ENCODE data around the gene SRCIN1. TPM values are rescaled to one million over a fixed set of nuclear protein-coding genes. Genes with fewer than 3 reads are reported as not detected.
A peak's percentile ranks its signal among the peaks of the same experiment; 100 is the strongest.

SRCIN1 gene
- total RNA-seq, 1 experiment from 2014 or later: 6.9 TPM

GRCh38 chr17:38544839-38545209 is 60.9 kb downstream of the SRCIN1 start:
- H3K4me2 ChIP-seq (ENCODE audit: insufficient read depth, insufficient read length, low read length): no peak overlapping the region
- H3K79me2 ChIP-seq (ENCODE audit: insufficient read depth, low read length): no peaks in the 10 kb centered on the region
- no CpG with 5 or more reads among the region's 7 CpGs for WGBS (ENCODE audit: extremely low coverage, insufficient read length, low lambda C conversion rate)
- no peak overlapping the region for H2BK120ac ChIP-seq (ENCODE audit: low read depth, low read length, poor library complexity, severe bottlenecking)
- no peaks in the 10 kb centered on the region for H3K4me1 ChIP-seq (ENCODE audit: insufficient read depth, low read length)
- Mint-ChIP-seq H3K27ac (no peak overlapping the region), H3K9me3 (no peaks in the 10 kb centered on the region), H3K27me3 (ENCODE audit: low read depth) (peaks cover 9% of the 10 kb centered on the region), H3K36me3 (ENCODE audit: insufficient read depth in 1 of 3, low read depth in 3 of 3) (no peaks in the 10 kb centered on the region; a peak in 2 of 7 replicates), H3K4me1 (peaks cover 20 to 40% of the 10 kb centered on the region in 2 experiments), H3K4me3 (no peak overlapping the region)
- no peak overlapping the region for H3K9ac ChIP-seq (ENCODE audit: extremely low read depth, insufficient read length, low read length)
- no peaks in the 10 kb centered on the region for H3K79me1 ChIP-seq (ENCODE audit: insufficient read depth, low read depth, low read length, poor library complexity, severe bottlenecking)
- peak; percentile 44; the same call in 2 of the 3 replicates for TF ChIP-seq CTCF (conservative IDR thresholded peaks at IDR 0.05)
- H3K27me3 ChIP-seq (ENCODE audit: insufficient read depth, low read length): no peaks in the 10 kb centered on the region
- H4K20me1 ChIP-seq (ENCODE audit: control insufficient read depth, insufficient read depth, insufficient read length): no peaks in the 10 kb centered on the region
- no peak overlapping the region for H2BK12ac ChIP-seq (ENCODE audit: insufficient read length, low read depth, low read length)
- no peak overlapping the region for H3K18ac ChIP-seq (ENCODE audit: insufficient read length, low read depth, low read length)
- no peak overlapping the region for H4K91ac ChIP-seq (ENCODE audit: insufficient read length, low read depth, low read length)
- H3K4ac ChIP-seq (ENCODE audit: low read depth, low read length): no peak overlapping the region
- no peak overlapping the region for H4K5ac ChIP-seq (ENCODE audit: insufficient read length, low read depth, low read length)
- no peak overlapping the region for H3K56ac ChIP-seq (ENCODE audit: insufficient read length, low read depth, low read length)
- no peak overlapping the region for H2AFZ ChIP-seq (ENCODE audit: low read length)
- no peak overlapping the region for H2AK5ac ChIP-seq (ENCODE audit: insufficient read length, low read length)
- H3K27ac ChIP-seq (ENCODE audit: insufficient read length, low read depth, low read length): no peak overlapping the region
- no peak overlapping the region for H3K23ac ChIP-seq (ENCODE audit: insufficient read length, low read depth, low read length)
- no peaks in the 10 kb centered on the region for H3K9me3 ChIP-seq (ENCODE audit: control insufficient read depth, low read depth, low read length)
- H2BK20ac ChIP-seq (ENCODE audit: low read depth, low read length, poor library complexity, severe bottlenecking): no peak overlapping the region
- no peak overlapping the region for H3K14ac ChIP-seq (ENCODE audit: insufficient read depth, low read length)
- no peak overlapping the region for H4K8ac ChIP-seq (replicated peaks; ENCODE audit: insufficient read length, low read depth, low read length)
- no peak overlapping the region for H2BK15ac ChIP-seq (ENCODE audit: low read depth, low read length)
- no peak overlapping the region for H2BK5ac ChIP-seq (ENCODE audit: insufficient read length, low read length)
- no peaks in the 10 kb centered on the region for H3K23me2 ChIP-seq (ENCODE audit: insufficient read length, low read depth, low read length, poor library complexity, severe bottlenecking)
- H3T11ph ChIP-seq (ENCODE audit: low read length): no peak overlapping the region
- DNase-seq: peak; percentile 69

All from H9 (cell line).